SK-N-MC (cell line): Measurements from ENCODE around the gene MRNIP.
"Not testable (repeated sequence)": the region's sequence is repeated elsewhere in the genome, so short reads cannot be mapped to it uniquely, and the experiment has no call there.

ENCODE experiments used
- DNase-seq: peaks from one replicate; pipeline ENCODE4 v3.0.0-alpha.2; 2011; ENCODE audit warnings: low read depth, low spot score
- H3K27ac ChIP-seq: fragments of 200-600 bp; sonication (generic); 2 replicates; pipeline ENCODE4 v1.5.1; 2016; ENCODE audit warnings: mixed run types
- H3K36me3 ChIP-seq: fragments of 200-600 bp; sonication (generic); 2 replicates; pipeline ENCODE4 v1.6.1; 2017; ENCODE audit warnings: antibody characterized with exemption, low read length, mixed read lengths; ENCODE audit not compliant: insufficient read depth
- H3K4me3 ChIP-seq: fragments of 200-600 bp; sonication (generic); 2 replicates; pipeline ENCODE4 v1.5.1; 2016
- H3K9ac ChIP-seq: fragments of 200-600 bp; sonication (generic); 2 replicates; pipeline ENCODE4 v1.8.0; 2017; ENCODE audit warnings: mixed run types, mixed read lengths; ENCODE audit not compliant: insufficient read length
- H3K9me3 ChIP-seq: fragments of 200-600 bp; sonication (generic); 2 replicates; pipeline ENCODE4 v1.6.1; 2017; ENCODE audit warnings: low read depth, mild to moderate bottlenecking, antibody characterized with exemption, low read length, moderate library complexity, mixed read lengths
- EZH2 ChIP-seq: fragments of 200-600 bp; sonication (generic); IDR thresholded peaks from one replicate; pipeline ENCODE4 v1.6.1; 2017; ENCODE audit warnings: antibody characterized with exemption
- FOXP2 ChIP-seq: optimal IDR thresholded peaks from 2 replicates; pipeline ENCODE3; 2011; ENCODE audit warnings: mild to moderate bottlenecking, moderate library complexity; ENCODE audit not compliant: insufficient read depth; ENCODE audit errors: extremely low read length, control extremely low read depth
- POLR2AphosphoS5 ChIP-seq: IDR thresholded peaks from 2 replicates; pipeline ENCODE4 v1.6.1; 2012; ENCODE audit warnings: mild to moderate bottlenecking, low read depth, low read length, borderline replicate concordance

MRNIP gene

GRCh38 chr5:179841621-179842020 lies 17.0 kb downstream of the MRNIP start:
- H3K27ac ChIP-seq = no peak overlapping the region
- no peak overlapping the region for H3K4me3 ChIP-seq
- TF ChIP-seq FOXP2 (no peak), EZH2 (no peak), POLR2AphosphoS5 (no peak)
- H3K36me3 ChIP-seq = peaks cover 32% of the 10 kb centered on the region
- no peak for DNase-seq
- H3K9ac ChIP-seq = no peak overlapping the region
- H3K9me3 ChIP-seq = no peaks in the 10 kb centered on the region

DNA sequence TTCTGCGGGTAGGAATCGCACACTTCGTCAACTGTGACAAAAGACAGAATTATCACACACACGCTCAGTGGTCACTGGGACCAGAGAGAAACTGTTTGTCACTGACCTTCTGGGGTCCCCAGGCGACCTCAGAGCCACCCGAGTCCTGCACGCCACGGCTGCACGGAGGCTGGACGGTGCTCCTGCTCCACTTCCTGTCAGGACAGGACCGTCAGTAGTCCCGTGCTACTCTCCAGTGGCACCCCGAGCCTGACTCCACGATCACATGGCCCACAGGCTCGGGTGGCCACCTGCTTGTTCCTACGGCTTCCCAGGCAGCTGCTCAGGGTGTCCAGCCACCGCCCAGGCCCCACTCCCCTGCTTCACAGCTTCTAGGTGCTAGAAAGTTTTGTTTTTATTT lies 17.9 kb downstream of the MRNIP start:
- no peak overlapping the region for H3K27ac ChIP-seq
- no peak for DNase-seq
- H3K36me3 ChIP-seq = peaks cover 34% of the 10 kb centered on the region; the same call in 1 of the 2 replicates
- no peak overlapping the region for H3K9ac ChIP-seq
- H3K4me3 ChIP-seq = no peak overlapping the region
- no peak for TF ChIP-seq EZH2
- TF ChIP-seq FOXP2 = no peak
- no peak for TF ChIP-seq POLR2AphosphoS5
- no peaks in the 10 kb centered on the region for H3K9me3 ChIP-seq

DNA sequence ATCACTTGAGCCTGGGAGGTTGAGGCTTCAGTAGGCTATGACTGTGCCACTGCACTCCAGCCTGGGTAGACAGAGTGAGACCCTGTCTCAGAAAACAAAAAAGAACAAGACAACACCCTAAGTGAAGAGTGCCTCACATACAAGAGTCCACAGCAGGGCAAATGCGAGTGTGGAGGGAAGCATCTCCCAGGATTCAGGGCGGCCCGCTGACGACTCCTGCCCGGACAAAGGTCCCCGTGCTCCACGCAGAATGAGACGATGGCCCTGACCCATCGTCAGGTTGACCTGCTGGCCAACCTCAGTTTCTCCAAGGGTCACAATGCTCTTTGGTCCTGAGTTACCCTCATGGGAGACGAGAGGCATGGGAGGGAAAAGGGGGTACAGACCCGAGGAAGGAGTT lies 18.3 kb downstream of the MRNIP start:
- Histone ChIP-seq H3K27ac (no peak overlapping the region), H3K9me3 (no peaks in the 10 kb centered on the region), H3K4me3 (no peak overlapping the region), H3K9ac (no peak overlapping the region), H3K36me3 (peaks cover 32% of the 10 kb centered on the region; the same call in 1 of the 2 replicates)
- DNase-seq = no peak
- TF ChIP-seq EZH2 (no peak), FOXP2 (no peak), POLR2AphosphoS5 (no peak)

- Histone ChIP-seq H3K27ac (no peak overlapping the region), H3K9me3 (no peaks in the 10 kb centered on the region), H3K4me3 (no peak overlapping the region), H3K9ac (no peak overlapping the region), H3K36me3 (peaks cover 32% of the 10 kb centered on the region; the same call in 1 of the 2 replicates)
- TF ChIP-seq EZH2 = no peak
- TF ChIP-seq FOXP2 = no peak
- no peak for TF ChIP-seq POLR2AphosphoS5
- DNase-seq = no peak
Observed at GRCh38 chr5:179839328-179840256, 19.0 kb downstream of the MRNIP start.

GRCh38 chr5:179837076-179838011 lies 21.3 kb downstream of the MRNIP start:
- no peak for TF ChIP-seq FOXP2
- no peak for TF ChIP-seq EZH2
- no peak for TF ChIP-seq POLR2AphosphoS5
- Histone ChIP-seq H3K9me3 (no peaks in the 10 kb centered on the region), H3K36me3 (peaks cover 47% of the 10 kb centered on the region), H3K4me3 (no peak overlapping the region), H3K9ac (no peak overlapping the region), H3K27ac (no peak overlapping the region)
- no peak for DNase-seq

DNA sequence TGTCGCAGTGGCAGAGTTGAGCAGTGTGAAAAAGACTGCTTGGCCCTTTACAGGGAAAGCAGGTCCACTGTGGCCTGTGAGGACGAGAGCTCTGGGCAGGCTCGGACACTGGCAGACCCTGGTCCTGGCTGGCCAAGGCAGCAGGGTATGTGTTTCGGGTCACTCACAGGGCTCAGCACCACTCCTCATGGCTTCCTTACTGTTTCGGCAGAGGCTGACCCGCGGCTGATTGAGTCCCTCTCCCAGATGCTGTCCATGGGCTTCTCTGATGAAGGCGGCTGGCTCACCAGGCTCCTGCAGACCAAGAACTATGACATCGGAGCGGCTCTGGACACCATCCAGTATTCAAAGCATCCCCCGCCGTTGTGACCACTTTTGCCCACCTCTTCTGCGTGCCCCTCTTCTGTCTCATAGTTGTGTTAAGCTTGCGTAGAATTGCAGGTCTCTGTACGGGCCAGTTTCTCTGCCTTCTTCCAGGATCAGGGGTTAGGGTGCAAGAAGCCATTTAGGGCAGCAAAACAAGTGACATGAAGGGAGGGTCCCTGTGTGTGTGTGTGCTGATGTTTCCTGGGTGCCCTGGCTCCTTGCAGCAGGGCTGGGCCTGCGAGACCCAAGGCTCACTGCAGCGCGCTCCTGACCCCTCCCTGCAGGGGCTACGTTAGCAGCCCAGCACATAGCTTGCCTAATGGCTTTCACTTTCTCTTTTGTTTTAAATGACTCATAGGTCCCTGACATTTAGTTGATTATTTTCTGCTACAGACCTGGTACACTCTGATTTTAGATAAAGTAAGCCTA lies 22.2 kb downstream of the MRNIP start:
- TF ChIP-seq POLR2AphosphoS5 = no peak; the same call in 1 of the 2 replicates
- TF ChIP-seq FOXP2 = no peak
- no peak for TF ChIP-seq EZH2
- H3K27ac ChIP-seq = no peak overlapping the region
- DNase-seq = no peak

GRCh38 chr5:179834871-179835270 lies 23.7 kb downstream of the MRNIP start:
- DNase-seq, H3K9me3 ChIP-seq, H3K4me3 ChIP-seq, H3K27ac ChIP-seq, H3K9ac ChIP-seq: not testable (repeated sequence)
- H3K36me3 ChIP-seq = peaks cover 58% of the 10 kb centered on the region

More for the DNA sequence above, 22.2 kb downstream of the MRNIP start:
- Histone ChIP-seq H3K36me3 (peaks cover 47% of the 10 kb centered on the region), H3K4me3 (no peak overlapping the region), H3K9me3 (no peaks in the 10 kb centered on the region), H3K9ac (no peak overlapping the region)

DNA sequence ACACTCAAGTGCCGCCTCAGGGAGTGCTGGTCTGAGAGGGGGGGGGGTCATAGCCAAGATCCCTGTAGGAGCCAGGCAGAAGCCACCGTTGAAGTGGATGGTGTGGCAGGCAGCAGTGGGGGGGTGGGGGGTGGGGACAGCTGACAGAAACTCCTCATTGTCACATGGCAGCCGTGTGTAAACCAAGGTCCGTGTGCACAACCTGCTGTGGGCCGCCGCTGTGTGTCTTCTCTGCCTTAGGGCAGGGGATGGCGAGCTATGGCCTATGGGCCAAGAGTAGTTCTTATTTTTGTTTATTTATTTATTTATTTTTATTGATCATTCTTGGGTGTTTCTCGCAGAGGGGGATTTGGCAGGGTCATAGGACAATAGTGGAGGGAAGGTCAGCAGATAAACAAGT lies 24.5 kb downstream of the MRNIP start:
- Histone ChIP-seq H3K36me3 (peaks cover 61% of the 10 kb centered on the region), H3K9me3 (no peaks in the 10 kb centered on the region), H3K4me3 (no peak overlapping the region), H3K9ac (no peak overlapping the region), H3K27ac (no peak overlapping the region)
- DNase-seq = no peak
- TF ChIP-seq FOXP2 (no peak), POLR2AphosphoS5 (no peak), EZH2 (no peak)
